ENCODE data around the gene SCARB1.

DNA sequence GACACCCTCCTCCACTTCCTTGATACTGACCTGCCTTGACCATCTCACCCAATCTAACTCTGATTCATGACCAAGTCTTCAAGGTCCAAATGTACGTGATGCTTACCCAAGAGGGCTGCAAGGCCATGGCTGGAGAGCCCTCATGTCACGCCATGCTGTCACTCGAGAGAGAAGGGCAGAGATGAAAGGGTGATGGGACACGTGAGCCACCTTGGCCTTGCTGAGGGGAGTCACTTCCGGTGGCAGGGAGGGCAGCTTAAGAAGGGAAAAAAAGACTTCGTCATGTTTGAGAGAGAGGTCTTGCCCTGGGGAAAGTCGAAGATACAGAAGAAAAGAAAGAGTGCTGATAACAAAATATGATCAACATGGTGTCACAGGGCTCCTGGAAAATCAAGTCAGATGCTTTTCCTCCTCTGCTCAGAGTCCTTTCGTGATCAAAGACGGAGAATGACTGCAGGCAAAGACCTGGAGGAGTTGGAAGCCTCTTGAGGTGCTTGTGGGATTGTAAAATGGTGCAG lies 3.3 kb upstream of the SCARB1 start:
- TF ChIP-seq POLR2AphosphoS5 (IDR thresholded peaks at IDR 0.05; ENCODE audit: borderline replicate concordance, low read depth, low read length): no peak
- no peak for TF ChIP-seq EZH2 (IDR thresholded peaks at IDR 0.05)

Measured in SK-N-MC (cell line).